H1 (cell line): ENCODE data around the gene SMARCB1. TPM values are rescaled to one million over a fixed set of nuclear protein-coding genes. Genes with fewer than 3 reads are reported as not detected.

Experiments
- CHD7 ChIP-seq: fragments of 300-600 bp; sonication (generic); IDR thresholded peaks from 2 replicates; pipeline ENCODE4 v1.7.1; 2012; ENCODE audit warnings: low read length, moderate library complexity, mild to moderate bottlenecking, inconsistent platforms; ENCODE audit not compliant: insufficient replicate concordance
- NRF1 ChIP-seq: IDR thresholded peaks from 2 replicates; pipeline ENCODE4 v1.6.1; 2011; ENCODE audit warnings: mild to moderate bottlenecking, low read depth, low read length, improper control_type of control experiment
- SUZ12 ChIP-seq: fragments of 200-600 bp; sonication (generic); IDR thresholded peaks from 2 replicates; pipeline ENCODE4 v1.6.1; 2012; ENCODE audit warnings: mild to moderate bottlenecking, inconsistent platforms, low read length, moderate library complexity, mixed read lengths
- TEAD4 ChIP-seq: IDR thresholded peaks from 2 replicates; pipeline ENCODE4 v1.6.1; 2012; ENCODE audit warnings: low read depth, low read length, inconsistent platforms, mixed read lengths
- YY1 ChIP-seq: IDR thresholded peaks from 2 replicates; pipeline ENCODE4 v1.6.1; 2011; ENCODE audit warnings: low read depth, mild to moderate bottlenecking, low read length
- polyA plus RNA-seq, 7 experiments: library from polyadenylated mRNA; depleted of rRNA in 3 of 7; stranded (reverse) in 5 of 7; unstranded in 2 of 7; fragments of >200 nt in 5 of 7; fragments of 200-250 nt in 2 of 7; gene quantifications; 1 replicate in 5 of 7; 2 replicates in 1 of 7; 4 replicates in 1 of 7; pipeline versions ENCODE4 v1.2.1 to v1.2.3, GENCODE V29; 2011 to 2013; ENCODE audit warnings: missing spikeins in 2 of 7, mixed read lengths in 2 of 7
- total RNA-seq: library from RNA; stranded (reverse); fragmentation: NEBNext Ultra II Directional; extraction: Animal tissue kit (Norgen Biotek cat#: 25700); gene quantifications from 2 replicates; pipeline ENCODE4 v1.2.1, GENCODE V29; 2021

SMARCB1 gene
- total and polyA plus RNA-seq, 2 of the 8 experiments (the other 6 are each of a cell fraction or from before 2014, with no cell fraction given), result 116 to 145 TPM

- TF ChIP-seq CHD7 (no peak), YY1 (no peak), NRF1 (no peak), TEAD4 (no peak), SUZ12 (no peak)
These were observed 34.0 kb upstream of the SMARCB1 start (continued) for GRCh38 chr22:23752750-23753149.
